Tibial nerve (tissue), 4 donors: Measurements from ENCODE around the gene SAC3D1. TPM values are rescaled to one million over a fixed set of nuclear protein-coding genes. Genes with fewer than 3 reads are reported as not detected.

Experiments
- DNase-seq, 2 donors: peaks; one replicate each; pipeline ENCODE4 v3.0.0-alpha.2; 2019; ENCODE audit warnings: low spot score in 2 of 2
- H3K27ac ChIP-seq, 4 donors: fragments of 200-600 bp; sonication (generic) in 3 of 4; one replicate each; pipeline ENCODE4 v1.5.1; 2017 to 2019; ENCODE audit warnings: mild to moderate bottlenecking in 1 of 4
- H3K27me3 ChIP-seq, 2 donors: fragments of 200-600 bp; sonication (generic) in 1 of 2; one replicate each; pipeline versions ENCODE4 v1.5.1 to v1.6.0; 2017 to 2019
- H3K36me3 ChIP-seq, 3 donors: fragments of 200-600 bp; sonication (generic); one replicate each; pipeline ENCODE4 v1.5.1; 2018 to 2019
- H3K4me1 ChIP-seq, 4 donors: fragments of 200-600 bp; sonication (generic) in 3 of 4; one replicate each; pipeline ENCODE4 v1.5.1; 2017 to 2019
- H3K4me3 ChIP-seq, 4 donors: fragments of 200-600 bp; sonication (generic) in 3 of 4; one replicate each; pipeline ENCODE4 v1.5.1; 2017 to 2019; ENCODE audit warnings: mild to moderate bottlenecking in 1 of 4, moderate library complexity in 1 of 4
- H3K9me3 ChIP-seq, 4 donors: fragments of 200-600 bp; sonication (generic) in 3 of 4; one replicate each; pipeline ENCODE4 v1.5.1; 2017 to 2019
- CTCF ChIP-seq, 5 experiments: fragments of 200-600 bp in 3 of 5; fragments of 450-650 bp in 2 of 5; sonication (generic) in 3 of 5; IDR thresholded peaks; one replicate each; pipeline ENCODE4 v1.5.1; 2016 to 2019; ENCODE audit warnings: antibody characterized with exemption in 5 of 5, mild to moderate bottlenecking in 3 of 5, moderate library complexity in 2 of 5
- EP300 ChIP-seq, 2 donors: sonication (generic); formaldehyde crosslinking; IDR thresholded peaks; one replicate each; pipeline ENCODE4 v1.6.1; 2017; ENCODE audit warnings: antibody characterized with exemption in 2 of 2, mild to moderate bottlenecking in 1 of 2
- POLR2A ChIP-seq, 2 donors: fragments of 450-650 bp; IDR thresholded peaks; one replicate each; pipeline ENCODE4 v1.6.1; 2017; ENCODE audit warnings: antibody characterized with exemption in 2 of 2, mild to moderate bottlenecking in 2 of 2, moderate library complexity in 2 of 2
- WGBS, 2 donors: methylation state at CpG; one replicate each; pipeline ENCODE4 v1.1.5; 2018; 5-methylcytosine and 5-hydroxymethylcytosine counted together
- total RNA-seq, 4 donors: library from RNA; depleted of rRNA; stranded (reverse); fragments of >200 nt; gene quantifications; one replicate each; pipeline ENCODE4 v1.1.0, GENCODE V29; 2016

SAC3D1 gene
- 10 to 100 TPM; 10.6 to 16.3 (median 14.1) TPM for total RNA-seq

GRCh38 chr11:65040847-65041622 is at the start of gene SAC3D1:
TSS of gene SAC3D1 (plus strand) at chr11:65041210. CDS start at chr11:65041293, 83 bp downstream.
- Histone ChIP-seq H3K27ac (peak within 1 kb of the TSS; percentile 84 to 97 (median 92)), H3K27me3 (no peaks in the 10 kb centered on the region), H3K4me3 (peak within 1 kb of the TSS; percentile 54 to 95 (median 86)), H3K36me3 (peaks cover 1 to 63% (median 4%) of the 10 kb centered on the region in 3 donors), H3K4me1 (peaks cover 0 to 34% (median 3%) of the 10 kb centered on the region in 4 donors), H3K9me3 (no peaks in the 10 kb centered on the region)
- TF ChIP-seq EP300 (IDR thresholded peaks at IDR 0.05), result peak; percentile 68 to 87
- TF ChIP-seq CTCF (IDR thresholded peaks at IDR 0.05), result no peak
- peak in 1 of 2 donors; percentile 61 for TF ChIP-seq POLR2A (IDR thresholded peaks at IDR 0.05)
- WGBS, 2 donors, result 0 to 2% methylated on average over 35 to 69 of the region's 91 CpGs
- DNase-seq, result peak; percentile 71 to 72

GRCh38 chr11:64994318-64994717 is 46.7 kb upstream of the SAC3D1 start:
- Histone ChIP-seq H3K27me3 (no peaks in the 10 kb centered on the region), H3K36me3 (no peaks in the 10 kb centered on the region), H3K4me1 (peaks cover 0 to 31% (median 18%) of the 10 kb centered on the region in 4 donors), H3K9me3 (no peaks in the 10 kb centered on the region), H3K4me3 (no peak overlapping the region), H3K27ac (no peak overlapping the region)
- no peak for TF ChIP-seq EP300 (IDR thresholded peaks at IDR 0.05)
- no peak for TF ChIP-seq POLR2A (IDR thresholded peaks at IDR 0.05)
- no peak for TF ChIP-seq CTCF (IDR thresholded peaks at IDR 0.05)
- DNase-seq, result no peak
- WGBS, 2 donors, result 82 to 83% methylated on average over 7 of the region's 7 CpGs

- 45 to 46% methylated on average over 11 of the region's 11 CpGs for WGBS, 2 donors
- H3K36me3 ChIP-seq, result no peaks in the 10 kb centered on the region
- H3K27me3 ChIP-seq, result no peaks in the 10 kb centered on the region
- H3K27ac ChIP-seq, result peak overlapping the region in 3 of 4 donors; percentile 12 to 71 (median 57)
- H3K9me3 ChIP-seq, result no peaks in the 10 kb centered on the region
- DNase-seq, result no peak
- peak overlapping the region; percentile 15 to 48 (median 40) for H3K4me3 ChIP-seq
- peaks cover 0 to 15% (median 4%) of the 10 kb centered on the region in 4 donors for H3K4me1 ChIP-seq
- no peak for TF ChIP-seq CTCF (IDR thresholded peaks at IDR 0.05)
- TF ChIP-seq EP300 (IDR thresholded peaks at IDR 0.05), result no peak
- TF ChIP-seq POLR2A (IDR thresholded peaks at IDR 0.05), result no peak
Measured at GRCh38 chr11:64996327-64996709, 44.7 kb upstream of the SAC3D1 start.

DNA sequence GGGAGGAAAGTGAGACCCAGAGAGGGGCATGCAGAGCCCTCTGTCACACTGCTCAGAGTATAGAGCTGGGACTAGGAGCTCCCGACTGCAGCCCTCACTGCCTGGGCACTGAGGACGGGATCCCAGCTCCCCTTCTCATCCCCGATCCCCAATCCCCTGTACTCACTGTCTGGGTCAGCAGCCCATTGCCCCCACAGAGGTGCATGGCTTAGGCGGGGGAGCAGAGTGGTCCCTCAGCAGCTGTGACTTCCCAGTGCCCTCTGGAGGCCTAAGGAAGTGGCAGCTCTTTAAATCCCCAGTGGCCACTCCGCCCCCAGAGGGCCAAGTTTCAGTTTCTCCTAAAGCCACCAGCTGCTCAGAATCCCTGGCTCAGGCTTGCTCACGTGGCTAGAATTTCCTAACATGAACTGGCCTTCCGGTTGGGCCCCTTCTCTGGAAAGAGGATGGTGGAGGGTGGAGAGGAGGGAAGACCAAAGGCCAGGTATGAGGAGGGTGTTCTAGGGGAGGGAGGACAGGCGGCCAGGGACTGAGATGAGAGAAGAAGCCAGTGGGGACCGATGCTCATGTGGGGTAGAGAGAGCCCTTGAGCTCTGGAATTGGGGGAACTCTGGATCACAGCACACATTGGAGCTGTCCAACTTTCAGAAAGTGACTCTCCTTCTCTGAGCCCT is 44.2 kb upstream of the SAC3D1 start, which contains the start of gene BATF2:
TSS of gene BATF2 (minus strand) at position 262 of the 671 bp plus-strand sequence. CDS start at position 205, 57 bp downstream.
- DNase-seq, result peak; percentile 24 to 25
- H3K4me1 ChIP-seq, result peaks cover 0 to 15% (median 4%) of the 10 kb centered on the region in 4 donors
- H3K27ac ChIP-seq, result peak within 1 kb of the TSS in 3 of 4 donors; percentile 12 to 71 (median 57)
- H3K27me3 ChIP-seq, result no peaks in the 10 kb centered on the region
- no peaks in the 10 kb centered on the region for H3K9me3 ChIP-seq
- H3K36me3 ChIP-seq, result no peaks in the 10 kb centered on the region
- TF ChIP-seq CTCF (IDR thresholded peaks at IDR 0.05), result peak; percentile 22 to 57 (median 44)
- peak in 1 of 2 donors; percentile 43 for TF ChIP-seq EP300 (IDR thresholded peaks at IDR 0.05)
- peak in 1 of 2 donors; percentile 37 for TF ChIP-seq POLR2A (IDR thresholded peaks at IDR 0.05)
- peak within 1 kb of the TSS; percentile 15 to 48 (median 40) for H3K4me3 ChIP-seq
- 25 to 30% methylated on average over 8 to 9 of the region's 9 CpGs for WGBS, 2 donors
